Esophagus muscularis mucosa (tissue), 4 donors: ENCODE results near the gene POU2AF3. TPM values are rescaled to one million over a fixed set of nuclear protein-coding genes. Genes with fewer than 3 reads are reported as not detected.
"Not testable (repeated sequence)": the region's sequence is repeated elsewhere in the genome, so short reads cannot be mapped to it uniquely, and the experiment has no call there.

Source experiments
- DNase-seq: peaks from one replicate; pipeline ENCODE4 v3.0.0-alpha.2; 2017; ENCODE audit errors: extremely low spot score
- H3K27ac ChIP-seq, 4 donors: fragments of 200-600 bp; sonication (generic); replicated peaks in 1 of 4; 1 replicate in 3 of 4; 2 replicates in 1 of 4; pipeline ENCODE4 v1.5.1; 2016 to 2019; ENCODE audit warnings: mild to moderate bottlenecking in 1 of 4
- H3K27me3 ChIP-seq, 4 donors: fragments of 200-600 bp; sonication (generic); one replicate each; pipeline versions ENCODE4 v1.5.1 to v1.6.0; 2016 to 2019
- H3K36me3 ChIP-seq, 4 donors: fragments of 200-600 bp; sonication (generic); one replicate each; pipeline ENCODE4 v1.5.1; 2016 to 2019
- H3K4me1 ChIP-seq, 4 donors: fragments of 200-600 bp; sonication (generic); one replicate each; pipeline ENCODE4 v1.5.1; 2016 to 2019
- H3K4me3 ChIP-seq, 4 donors: fragments of 200-600 bp; sonication (generic); 1 replicate in 2 of 4; 2 replicates in 2 of 4; pipeline ENCODE4 v1.5.1; 2016 to 2019; ENCODE audit warnings: mild to moderate bottlenecking in 4 of 4, moderate library complexity in 1 of 4
- H3K9me3 ChIP-seq, 4 donors: fragments of 200-600 bp; sonication (generic); 1 replicate in 3 of 4; 2 replicates in 1 of 4; pipeline ENCODE4 v1.5.1; 2016 to 2019
- CTCF ChIP-seq, 3 experiments: fragments of 200-600 bp in 2 of 3; fragments of 450-650 bp in 1 of 3; sonication (generic) in 2 of 3; IDR thresholded peaks; one replicate each; pipeline ENCODE4 v1.5.1; 2017 to 2019; ENCODE audit warnings: antibody characterized with exemption in 3 of 3, mild to moderate bottlenecking in 2 of 3, moderate library complexity in 1 of 3
- EP300 ChIP-seq: sonication (generic); formaldehyde crosslinking; IDR thresholded peaks from one replicate; pipeline ENCODE4 v1.6.1; 2017; ENCODE audit warnings: antibody characterized with exemption
- POLR2A ChIP-seq: fragments of 450-650 bp; IDR thresholded peaks from one replicate; pipeline ENCODE4 v1.6.1; 2017; ENCODE audit warnings: antibody characterized with exemption, moderate library complexity, mild to moderate bottlenecking, low read depth
- POLR2AphosphoS5 ChIP-seq, 2 donors: sonication (generic); formaldehyde crosslinking; IDR thresholded peaks; one replicate each; pipeline ENCODE4 v1.6.1; 2017; ENCODE audit warnings: antibody characterized with exemption in 2 of 2
- WGBS: methylation state at CpG from one replicate; pipeline ENCODE4 v1.1.5; 2018; 5-methylcytosine and 5-hydroxymethylcytosine counted together
- intact Hi-C: fragments of 100-400 bp; cut with DNase I; formaldehyde crosslinking; loops from one replicate; pipeline ENCODE4 v1.15.1; 2023
- total RNA-seq, 4 donors: library from RNA; depleted of rRNA; stranded (reverse); fragments of >200 nt; gene quantifications; one replicate each; pipeline versions ENCODE4 v1.1.0 to v1.2.1, GENCODE V29; 2016

POU2AF3 gene
- total RNA-seq, 4 donors from 2014 or later: 0.99 to 2.9 (median 2.2) TPM; not detected in 1

- intact Hi-C loops: no loop called here
- Histone ChIP-seq H3K9me3 (no peaks in the 10 kb centered on the region), H3K4me3 (no peak overlapping the region), H3K27ac (no peak overlapping the region), H3K27me3 (no peaks in the 10 kb centered on the region), H3K4me1 (no peaks in the 10 kb centered on the region), H3K36me3 (peaks cover 0 to 5% (median 0%) of the 10 kb centered on the region in 4 donors)
- DNase-seq: peak; percentile 53
- WGBS: 86% methylated on average over 3 of the region's 3 CpGs
- TF ChIP-seq EP300 (no peak), POLR2AphosphoS5 (IDR thresholded peaks at IDR 0.05) (no peak), POLR2A (no peak), CTCF (IDR thresholded peaks at IDR 0.05) (no peak)
These were observed 11.7 kb downstream of the POU2AF3 start for GRCh38 chr11:111310088-111310487.

- intact Hi-C loops: no loop called here
- peak; percentile 70 for DNase-seq
- Histone ChIP-seq H3K27ac (no peak overlapping the region), H3K36me3 (peaks cover 0 to 5% (median 0%) of the 10 kb centered on the region in 4 donors), H3K4me3 (no peak overlapping the region), H3K4me1 (no peaks in the 10 kb centered on the region), H3K9me3 (no peaks in the 10 kb centered on the region), H3K27me3 (no peaks in the 10 kb centered on the region)
- TF ChIP-seq POLR2A: no peak
- TF ChIP-seq POLR2AphosphoS5 (IDR thresholded peaks at IDR 0.05): no peak
- no peak for TF ChIP-seq CTCF (IDR thresholded peaks at IDR 0.05)
- TF ChIP-seq EP300: no peak
- 88% methylated on average over 6 of the region's 6 CpGs for WGBS
These were observed 12.4 kb downstream of the POU2AF3 start for GRCh38 chr11:111310723-111311122.

- no peaks in the 10 kb centered on the region for H3K9me3 ChIP-seq
- H3K4me3 ChIP-seq: no peak overlapping the region
- 76% methylated on average over 1 of the region's 1 CpG for WGBS
- no peak for TF ChIP-seq EP300
- TF ChIP-seq POLR2A: no peak
- no peak for TF ChIP-seq CTCF (IDR thresholded peaks at IDR 0.05)
- TF ChIP-seq POLR2AphosphoS5 (IDR thresholded peaks at IDR 0.05): no peak
- intact Hi-C loops: no loop called here
- H3K4me1 ChIP-seq: no peaks in the 10 kb centered on the region
- H3K27ac ChIP-seq: no peak overlapping the region
- H3K27me3 ChIP-seq: no peaks in the 10 kb centered on the region
- DNase-seq: no peak
- H3K36me3 ChIP-seq: peaks cover 0 to 5% (median 0%) of the 10 kb centered on the region in 4 donors
These were observed 13.7 kb downstream of the POU2AF3 start for GRCh38 chr11:111312076-111312475.

GRCh38 chr11:111319296-111319695 is 20.9 kb downstream of the POU2AF3 start:
- Histone ChIP-seq H3K4me3 (no peak overlapping the region), H3K27ac (no peak overlapping the region), H3K9me3 (no peaks in the 10 kb centered on the region), H3K4me1 (peaks cover 0 to 18% (median 15%) of the 10 kb centered on the region in 4 donors), H3K36me3 (no peaks in the 10 kb centered on the region), H3K27me3 (no peaks in the 10 kb centered on the region)
- WGBS: 79% methylated on average over 6 of the region's 6 CpGs
- TF ChIP-seq POLR2AphosphoS5 (IDR thresholded peaks at IDR 0.05): no peak
- no peak for TF ChIP-seq POLR2A
- TF ChIP-seq CTCF (IDR thresholded peaks at IDR 0.05): no peak
- no peak for TF ChIP-seq EP300
- peak; percentile 84 for DNase-seq
- intact Hi-C loops: no loop called here

- DNase-seq, H3K4me3 ChIP-seq, H3K9me3 ChIP-seq, H3K36me3 ChIP-seq, H3K27me3 ChIP-seq, intact Hi-C loops: not testable (repeated sequence)
- Histone ChIP-seq H3K4me1 (peaks cover 0 to 27% (median 22%) of the 10 kb centered on the region in 4 donors), H3K27ac (peak overlapping the region in 1 of 4 donors; percentile 25)
- 83% methylated on average over 6 of the region's 6 CpGs for WGBS
These were observed 21.9 kb downstream of the POU2AF3 start for GRCh38 chr11:111320199-111320598.
